Measurements from ENCODE around the gene OR10H3. TPM values are rescaled to one million over a fixed set of nuclear protein-coding genes. Genes with fewer than 3 reads are reported as not detected.
A peak's percentile ranks its signal among the peaks of the same experiment; 100 is the strongest.

The OR10H3 gene
- total RNA-seq, 6 donors from 2014 or later, result not detected

DNA sequence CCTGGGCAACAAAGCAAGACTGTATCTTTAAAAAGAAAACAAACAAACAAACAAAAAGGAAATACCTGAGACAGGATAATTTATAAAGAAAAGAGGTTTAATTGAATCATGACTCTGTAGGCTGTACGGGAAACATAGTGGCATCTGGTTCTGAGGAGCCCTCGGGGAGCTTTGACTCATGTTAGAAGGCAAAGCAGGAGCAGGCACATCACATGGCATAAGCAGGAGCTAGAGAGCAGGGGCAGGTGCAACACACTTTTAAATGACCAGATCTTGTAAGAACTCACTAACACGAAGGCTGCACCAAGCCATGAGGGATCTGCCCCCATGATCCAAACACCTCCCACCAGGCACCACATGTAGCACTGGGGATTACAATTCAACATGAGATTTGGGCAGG, 23.1 kb upstream of the OR10H3 start:
- no peaks in the 10 kb centered on the region for H3K36me3 ChIP-seq
- no peak overlapping the region for H3K4me3 ChIP-seq
- 56 to 74% methylated on average over 3 of the region's 3 CpGs for WGBS, 2 donors
- H3K9me3 ChIP-seq, result no peaks in the 10 kb centered on the region
- H3K27me3 ChIP-seq, result no peaks in the 10 kb centered on the region
- DNase-seq (no peak), ATAC-seq (ENCODE audit: low FRiP score in 2 of 2) (no peak)
- no peaks in the 10 kb centered on the region for H3K4me1 ChIP-seq
- no peak overlapping the region for H3K27ac ChIP-seq
- no peak for TF ChIP-seq EP300 (IDR thresholded peaks at IDR 0.05)

DNA sequence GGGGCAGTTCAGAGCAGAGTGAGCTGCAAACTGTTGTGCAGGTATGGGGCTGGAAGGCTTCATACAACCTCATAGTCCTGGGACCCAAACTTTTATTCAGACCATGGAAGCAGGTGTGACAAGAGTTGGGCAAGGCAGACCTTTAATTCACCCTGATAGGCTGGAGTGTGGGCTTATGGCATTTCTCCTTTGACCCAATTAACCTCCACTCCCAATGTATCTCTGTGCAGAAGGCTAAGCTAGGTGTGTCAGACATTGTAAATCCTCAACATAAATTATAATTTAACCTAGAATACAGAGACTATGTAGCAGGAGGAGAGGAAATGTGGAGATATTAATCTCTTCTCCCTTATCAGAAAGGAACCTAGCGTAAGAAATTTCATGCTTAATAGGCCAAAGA, 22.1 kb upstream of the OR10H3 start:
- WGBS, 2 donors, result 86 to 90% methylated on average over 1 of the region's 1 CpG
- no peak for ATAC-seq (ENCODE audit: low FRiP score in 2 of 2)
- TF ChIP-seq POLR2A (IDR thresholded peaks at IDR 0.05) (no peak), EP300 (IDR thresholded peaks at IDR 0.05) (no peak), POLR2AphosphoS5 (IDR thresholded peaks at IDR 0.05) (no peak), CTCF (IDR thresholded peaks at IDR 0.05) (no peak)

DNA sequence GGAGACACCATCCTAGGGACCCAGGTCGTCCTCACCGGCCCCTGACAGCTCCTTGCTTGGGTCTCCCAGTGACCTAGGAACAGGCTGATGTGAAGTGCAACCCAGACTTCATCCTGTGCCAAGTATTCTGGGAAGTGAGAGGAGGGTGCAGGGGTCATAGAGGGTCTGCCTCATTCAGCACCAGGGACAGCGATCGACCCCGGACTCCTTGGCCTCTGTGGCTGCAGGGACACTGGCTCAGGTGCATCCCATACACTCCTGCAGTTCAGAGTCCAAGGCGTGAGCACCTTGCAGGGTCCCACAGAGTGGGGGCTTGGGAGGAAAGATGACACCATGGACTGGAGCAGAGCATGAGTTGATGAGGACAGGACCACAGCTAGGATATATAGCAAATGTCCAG, 20.0 kb upstream of the OR10H3 start:
- no peaks in the 10 kb centered on the region for H3K36me3 ChIP-seq
- no peak for TF ChIP-seq EP300 (IDR thresholded peaks at IDR 0.05)
- TF ChIP-seq CTCF (IDR thresholded peaks at IDR 0.05), result no peak
- no peak for TF ChIP-seq POLR2AphosphoS5 (IDR thresholded peaks at IDR 0.05)
- no peak for TF ChIP-seq POLR2A (IDR thresholded peaks at IDR 0.05)
- no peak overlapping the region for H3K4me3 ChIP-seq
- ATAC-seq (ENCODE audit: low FRiP score in 2 of 2) (no peak), DNase-seq (no peak)
- no peaks in the 10 kb centered on the region for H3K4me1 ChIP-seq
- no peak overlapping the region for H3K27ac ChIP-seq
- no peaks in the 10 kb centered on the region for H3K9me3 ChIP-seq
- 6% methylated on average over 4 to 5 of the region's 6 CpGs for WGBS, 2 donors
- no peaks in the 10 kb centered on the region for H3K27me3 ChIP-seq

More for the DNA sequence above, 22.1 kb upstream of the OR10H3 start:
- H3K4me1 ChIP-seq, result no peaks in the 10 kb centered on the region
- no peak overlapping the region for H3K27ac ChIP-seq
- H3K36me3 ChIP-seq, result no peaks in the 10 kb centered on the region
- H3K4me3 ChIP-seq, result no peak overlapping the region
- no peaks in the 10 kb centered on the region for H3K27me3 ChIP-seq
- no peak for DNase-seq
- H3K9me3 ChIP-seq, result no peaks in the 10 kb centered on the region

- Histone ChIP-seq H3K36me3 (no peaks in the 10 kb centered on the region), H3K9me3 (no peaks in the 10 kb centered on the region), H3K27ac (no peak overlapping the region), H3K4me3 (no peak overlapping the region), H3K27me3 (peaks cover 0 to 8% (median 0%) of the 10 kb centered on the region in 4 donors), H3K4me1 (no peaks in the 10 kb centered on the region)
- ATAC-seq (ENCODE audit: low FRiP score in 2 of 2), result no peak
- TF ChIP-seq POLR2A (IDR thresholded peaks at IDR 0.05) (no peak), POLR2AphosphoS5 (IDR thresholded peaks at IDR 0.05) (no peak), CTCF (IDR thresholded peaks at IDR 0.05) (no peak), EP300 (IDR thresholded peaks at IDR 0.05) (no peak)
- WGBS, 2 donors, result 69 to 72% methylated on average over 1 of the region's 1 CpG
- DNase-seq, result no peak
Observed at GRCh38 chr19:15721268-15721667, 16.5 kb upstream of the OR10H3 start.

GRCh38 chr19:15722956-15723355, 14.8 kb upstream of the OR10H3 start:
- H3K9me3 ChIP-seq, result no peaks in the 10 kb centered on the region
- 33 to 34% methylated on average over 21 of the region's 25 CpGs for WGBS, 2 donors
- DNase-seq (peak in 1 of 2 donors; percentile 62), ATAC-seq (ENCODE audit: low FRiP score in 2 of 2) (peak in 1 of 2 donors; percentile 59)
- no peaks in the 10 kb centered on the region for H3K36me3 ChIP-seq
- TF ChIP-seq POLR2A (IDR thresholded peaks at IDR 0.05) (no peak), EP300 (IDR thresholded peaks at IDR 0.05) (no peak), CTCF (IDR thresholded peaks at IDR 0.05) (no peak), POLR2AphosphoS5 (IDR thresholded peaks at IDR 0.05) (no peak)
- no peaks in the 10 kb centered on the region for H3K4me1 ChIP-seq
- H3K27me3 ChIP-seq, result peaks cover 0 to 8% (median 0%) of the 10 kb centered on the region in 4 donors
- no peak overlapping the region for H3K27ac ChIP-seq
- no peak overlapping the region for H3K4me3 ChIP-seq
